H1 (cell line): ENCODE measurements around the gene TPT1. TPM values are rescaled to one million over a fixed set of nuclear protein-coding genes. Genes with fewer than 3 reads are reported as not detected.
"Not testable (repeated sequence)": the region's sequence is repeated elsewhere in the genome, so short reads cannot be mapped to it uniquely, and the experiment has no call there.

Experiments
- CTCF ChIA-PET: fragments of 300-600 bp; sonication (Branson Sonifier 250); formaldehyde crosslinking; loops from one replicate; lab custom pipeline; 2021; ENCODE audit not compliant: partially characterized antibody; lab: Charles Lee
- POLR2A ChIA-PET: fragments of 300-600 bp; sonication (Branson Sonifier 250); formaldehyde crosslinking; loops from one replicate; lab custom pipeline; 2021; ENCODE audit warnings: inconsistent platforms; ENCODE audit not compliant: partially characterized antibody; lab: Charles Lee
- DNase-seq, 2 experiments: peaks; one replicate each; pipeline versions ENCODE4 v3.0.0 to v3.0.0-alpha.2; 2010 to 2022; ENCODE audit warnings: low spot score in 2 of 2, low read depth in 1 of 2, mixed read lengths in 1 of 2
- FAIRE-seq: peaks from 2 replicates; lab custom pipeline; 2011; peaks lifted over from hg19 to GRCh38; lab: Jason Lieb, UNC
- H2AFZ ChIP-seq: 2 replicates; pipeline ENCODE4 v1.8.1; 2012; ENCODE audit warnings: low read length, inconsistent platforms
- H2AK5ac ChIP-seq: 2 replicates; pipeline ENCODE4 v1.6.1; 2013; ENCODE audit warnings: low read depth, low read length
- H2BK120ac ChIP-seq: replicated peaks from 2 replicates; pipeline ENCODE3; 2013; ENCODE audit warnings: low read depth, low read length, inconsistent platforms
- H2BK12ac ChIP-seq: 2 replicates; pipeline ENCODE4 v1.6.1; 2013; ENCODE audit warnings: low read depth, low read length
- H2BK15ac ChIP-seq: 2 replicates; pipeline ENCODE4 v1.6.1; 2013; ENCODE audit warnings: low read length
- H2BK20ac ChIP-seq: 2 replicates; pipeline ENCODE4 v1.6.1; 2013; ENCODE audit warnings: low read length
- H2BK5ac ChIP-seq: 2 replicates; pipeline ENCODE4 v1.6.1; 2013; ENCODE audit warnings: low read depth, low read length
- H3K14ac ChIP-seq: 2 replicates; pipeline ENCODE4 v1.6.1; 2013; ENCODE audit warnings: inconsistent platforms; ENCODE audit not compliant: insufficient read length
- H3K18ac ChIP-seq: 2 replicates; pipeline ENCODE4 v1.6.1; 2013; ENCODE audit warnings: low read length; ENCODE audit errors: extremely low read depth
- H3K23ac ChIP-seq: 2 replicates; pipeline ENCODE4 v1.6.1; 2013; ENCODE audit warnings: inconsistent platforms; ENCODE audit not compliant: insufficient read length
- H3K23me2 ChIP-seq: 2 replicates; pipeline ENCODE4 v1.6.1; 2013; ENCODE audit warnings: low read depth, low read length
- H3K27ac ChIP-seq: 2 replicates; pipeline ENCODE4 v1.6.1; 2011; ENCODE audit warnings: low read depth, low read length, inconsistent platforms
- H3K27me3 ChIP-seq, 4 experiments: replicated peaks in 1 of 4; 1 replicate in 1 of 4; 2 replicates in 3 of 4; pipeline versions ENCODE4 v1.6.1 to v1.8.1; 2011 to 2013; ENCODE audit warnings: low read length in 3 of 4, mild to moderate bottlenecking in 3 of 4, inconsistent platforms in 2 of 4, mixed read lengths in 2 of 4, moderate library complexity in 1 of 4; ENCODE audit not compliant: control insufficient read depth in 3 of 4, insufficient read depth in 3 of 4; ENCODE audit errors: extremely low read depth in 1 of 4
- H3K36me3 ChIP-seq, 4 experiments: 2 replicates each; pipeline versions ENCODE4 v1.6.1 to v1.8.1; 2011 to 2013; ENCODE audit warnings: mild to moderate bottlenecking in 4 of 4, low read length in 3 of 4, moderate library complexity in 2 of 4, control low read depth in 1 of 4, inconsistent platforms in 1 of 4; ENCODE audit not compliant: insufficient read depth in 4 of 4, control insufficient read depth in 2 of 4
- H3K4ac ChIP-seq: replicated peaks from 2 replicates; pipeline ENCODE3; 2013; ENCODE audit warnings: low read length, low read depth, mixed read lengths, inconsistent platforms; ENCODE audit not compliant: insufficient read length
- H3K4me1 ChIP-seq, 4 experiments: replicated peaks in 1 of 4; 1 replicate in 1 of 4; 2 replicates in 3 of 4; pipeline versions ENCODE4 v1.6.1 to v1.8.1; 2011 to 2013; ENCODE audit warnings: low read length in 3 of 4, inconsistent platforms in 2 of 4, mixed read lengths in 1 of 4; ENCODE audit not compliant: insufficient read depth in 4 of 4, control insufficient read depth in 3 of 4
- H3K4me2 ChIP-seq, 2 experiments: 2 replicates each; pipeline versions ENCODE4 v1.6.1 to v1.8.1; 2011 to 2013; ENCODE audit warnings: low read depth in 2 of 2, low read length in 2 of 2, control low read depth in 1 of 2, inconsistent platforms in 1 of 2, mild to moderate bottlenecking in 1 of 2; ENCODE audit not compliant: insufficient read depth in 1 of 2
- H3K4me3 ChIP-seq, 4 experiments: fragments of 200-600, 300-600 bp in 1 of 4; sonication (generic), shearing (Covaris generic), sonication (Bioruptor Twin) in 1 of 4; 2 replicates each; pipeline versions ENCODE4 v1.5.1 to v1.8.1; 2011 to 2016; ENCODE audit warnings: low read length in 4 of 4, low read depth in 3 of 4, control low read depth in 2 of 4, inconsistent platforms in 2 of 4, mild to moderate bottlenecking in 2 of 4, mixed read lengths in 1 of 4, moderate library complexity in 1 of 4; ENCODE audit not compliant: insufficient read depth in 2 of 4; ENCODE audit errors: extremely low read depth in 1 of 4
- H3K56ac ChIP-seq: replicated peaks from 2 replicates; pipeline ENCODE3; 2013; ENCODE audit warnings: low read depth, mild to moderate bottlenecking, mixed read lengths, low read length, inconsistent platforms; ENCODE audit not compliant: insufficient read length
- H3K79me1 ChIP-seq: 2 replicates; pipeline ENCODE4 v1.6.1; 2013; ENCODE audit warnings: low read depth, low read length, control low read depth
- H3K79me2 ChIP-seq, 2 experiments: 2 replicates each; pipeline versions ENCODE4 v1.6.1 to v1.8.1; 2012 to 2013; ENCODE audit warnings: low read length in 2 of 2, mild to moderate bottlenecking in 2 of 2, inconsistent platforms in 1 of 2; ENCODE audit not compliant: insufficient read depth in 2 of 2, control insufficient read depth in 1 of 2
- H3K9ac ChIP-seq, 4 experiments: replicated peaks in 1 of 4; 1 replicate in 1 of 4; 2 replicates in 3 of 4; pipeline versions ENCODE4 v1.6.1 to v1.8.1; 2011 to 2013; ENCODE audit warnings: low read depth in 3 of 4, low read length in 3 of 4, control low read depth in 2 of 4, mild to moderate bottlenecking in 2 of 4, moderate library complexity in 2 of 4, inconsistent platforms in 1 of 4; ENCODE audit errors: extremely low read depth in 1 of 4
- H3K9me3 ChIP-seq, 2 experiments: 2 replicates each; pipeline versions ENCODE4 v1.6.1 to v1.8.1; 2012 to 2013; ENCODE audit warnings: mild to moderate bottlenecking in 2 of 2, moderate library complexity in 2 of 2, control low read depth in 1 of 2, inconsistent platforms in 1 of 2, low read depth in 1 of 2, low read length in 1 of 2, mixed read lengths in 1 of 2; ENCODE audit not compliant: insufficient read depth in 2 of 2
- H4K20me1 ChIP-seq, 2 experiments: replicated peaks in 1 of 2; 2 replicates each; pipeline versions ENCODE3 to v1.8.1; 2011 to 2013; ENCODE audit warnings: inconsistent platforms in 2 of 2, low read length in 2 of 2, mild to moderate bottlenecking in 1 of 2; ENCODE audit not compliant: insufficient read depth in 2 of 2, control insufficient read depth in 1 of 2
- H4K5ac ChIP-seq: 2 replicates; pipeline ENCODE4 v1.6.1; 2013; ENCODE audit warnings: low read length, low read depth, mixed read lengths, inconsistent platforms; ENCODE audit not compliant: insufficient read length
- H4K8ac ChIP-seq: 2 replicates; pipeline ENCODE4 v1.8.0; 2013; ENCODE audit warnings: mild to moderate bottlenecking, moderate library complexity, low read length, inconsistent platforms; ENCODE audit not compliant: insufficient read depth; ENCODE audit errors: extremely low read depth
- H4K91ac ChIP-seq: replicated peaks from 2 replicates; pipeline ENCODE3; 2013; ENCODE audit warnings: low read length, mixed read lengths, inconsistent platforms; ENCODE audit not compliant: insufficient read length
- EGR1 ChIP-seq: IDR thresholded peaks from 2 replicates; pipeline ENCODE4 v1.6.1; 2011; ENCODE audit warnings: low read depth, low read length, borderline replicate concordance
- POLR2AphosphoS5 ChIP-seq: IDR thresholded peaks from 2 replicates; pipeline ENCODE4 v1.6.1; 2011; ENCODE audit warnings: low read depth, low read length
- WGBS, 2 experiments: shearing (Covaris generic) in 1 of 2; methylation state at CpG; one replicate each; pipeline versions ENCODE4 v1.1.6 to v1.1.7; 2013 to 2015; ENCODE audit warnings: low lambda C conversion rate in 2 of 2, mixed read lengths in 2 of 2, inconsistent platforms in 1 of 2, low coverage in 1 of 2, missing lambda C conversion rate in 1 of 2; ENCODE audit not compliant: insufficient replicate concordance in 2 of 2, insufficient coverage in 1 of 2, insufficient read length in 1 of 2; ENCODE audit errors: extremely low coverage in 1 of 2, missing lambda C conversion rate in 1 of 2; 5-methylcytosine and 5-hydroxymethylcytosine counted together
- polyA plus RNA-seq, 7 experiments: library from polyadenylated mRNA; depleted of rRNA in 3 of 7; stranded (reverse) in 5 of 7; unstranded in 2 of 7; fragments of >200 nt in 5 of 7; fragments of 200-250 nt in 2 of 7; gene quantifications; 1 replicate in 5 of 7; 2 replicates in 1 of 7; 4 replicates in 1 of 7; pipeline versions ENCODE4 v1.2.1 to v1.2.3, GENCODE V29; 2011 to 2013; ENCODE audit warnings: missing spikeins in 2 of 7, mixed read lengths in 2 of 7
- total RNA-seq: library from RNA; stranded (reverse); fragmentation: NEBNext Ultra II Directional; extraction: Animal tissue kit (Norgen Biotek cat#: 25700); gene quantifications from 2 replicates; pipeline ENCODE4 v1.2.1, GENCODE V29; 2021

The TPT1 gene
- total and polyA plus RNA-seq, 2 of the 8 experiments (the other 6 are each of a cell fraction or from before 2014, with no cell fraction given) = 2,245 to 2,279 TPM

DNA sequence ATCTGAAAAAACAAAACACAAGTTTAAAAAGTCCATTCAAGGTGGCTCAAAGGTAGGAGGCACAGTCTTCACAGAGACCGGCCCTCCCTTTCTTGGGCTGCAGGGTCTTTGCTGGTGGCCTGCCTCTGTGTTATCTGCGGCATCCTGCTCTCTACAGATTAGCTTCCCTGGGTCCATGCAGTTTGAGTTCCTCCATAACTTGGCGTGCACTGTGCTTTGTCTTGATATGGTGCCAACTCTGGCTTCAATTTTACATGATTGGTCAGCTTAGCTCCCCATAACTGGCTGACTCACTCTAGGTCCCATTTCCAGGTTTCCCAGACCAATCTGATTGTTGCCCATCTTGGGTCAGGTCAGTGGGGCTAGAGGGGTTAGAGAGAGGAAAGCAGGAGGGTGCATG lies 41.8 kb downstream of the TPT1 start (continued):
- no peak for TF ChIP-seq POLR2AphosphoS5
- TF ChIP-seq EGR1 = no peak

DNA sequence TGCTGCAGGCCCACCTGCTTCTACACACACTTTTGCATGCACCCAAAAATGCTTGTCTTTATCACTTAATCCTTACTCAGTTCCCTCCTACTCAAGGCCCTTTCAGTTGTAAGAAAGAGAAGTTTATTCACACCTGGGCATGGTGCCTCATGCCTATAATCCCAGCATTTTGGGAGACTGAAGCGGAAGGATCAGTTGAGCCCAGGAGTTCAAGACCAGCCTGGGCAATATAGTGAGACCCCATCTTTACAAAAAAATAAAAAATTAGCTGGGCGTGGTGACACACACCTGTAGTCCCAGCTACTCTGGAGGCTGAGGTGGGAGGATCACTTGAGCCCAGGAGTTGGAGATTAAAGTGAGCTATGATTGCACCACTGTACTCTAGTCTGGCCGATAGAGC lies 42.4 kb downstream of the TPT1 start:
- H3K56ac ChIP-seq, H3K4me1 ChIP-seq, H3K14ac ChIP-seq, FAIRE-seq, H3K9ac ChIP-seq, H3K4me3 ChIP-seq, H2AFZ ChIP-seq, H3K79me1 ChIP-seq, H4K91ac ChIP-seq, H3K23me2 ChIP-seq, H2BK15ac ChIP-seq, H3K4ac ChIP-seq, H2AK5ac ChIP-seq, H3K4me2 ChIP-seq, H3K27me3 ChIP-seq, H4K20me1 ChIP-seq, H2BK120ac ChIP-seq, H3K18ac ChIP-seq, H2BK12ac ChIP-seq, H4K5ac ChIP-seq, H3K36me3 ChIP-seq, H4K8ac ChIP-seq, H2BK20ac ChIP-seq, H3K27ac ChIP-seq, H3K79me2 ChIP-seq, H3K23ac ChIP-seq, H2BK5ac ChIP-seq, H3K9me3 ChIP-seq, DNase-seq: not testable (repeated sequence)
- 93% methylated on average over 3 of the region's 3 CpGs; no CpG with 5 or more reads in 1 of the 2 experiments for WGBS, 2 experiments
- ChIA-PET POLR2A (interaction anchor here (0.6 to 2.4 kb wide), 8 partner anchors 8 to 103 kb away, joined by 3 to 9 read pairs (median 6); partner anchors contain the start of gene TPT1), CTCF (interaction anchor here (1.3 to 6.3 kb wide), 5 partner anchors 10 to 251 kb away, joined by 3 to 36 read pairs (median 18); no protein-coding TSS in a partner anchor)
